ENCODE measurements around the gene ARMC7.
"Not testable (repeated sequence)": the region's sequence is repeated elsewhere in the genome, so short reads cannot be mapped to it uniquely, and the experiment has no call there.

ARMC7 gene

DNA sequence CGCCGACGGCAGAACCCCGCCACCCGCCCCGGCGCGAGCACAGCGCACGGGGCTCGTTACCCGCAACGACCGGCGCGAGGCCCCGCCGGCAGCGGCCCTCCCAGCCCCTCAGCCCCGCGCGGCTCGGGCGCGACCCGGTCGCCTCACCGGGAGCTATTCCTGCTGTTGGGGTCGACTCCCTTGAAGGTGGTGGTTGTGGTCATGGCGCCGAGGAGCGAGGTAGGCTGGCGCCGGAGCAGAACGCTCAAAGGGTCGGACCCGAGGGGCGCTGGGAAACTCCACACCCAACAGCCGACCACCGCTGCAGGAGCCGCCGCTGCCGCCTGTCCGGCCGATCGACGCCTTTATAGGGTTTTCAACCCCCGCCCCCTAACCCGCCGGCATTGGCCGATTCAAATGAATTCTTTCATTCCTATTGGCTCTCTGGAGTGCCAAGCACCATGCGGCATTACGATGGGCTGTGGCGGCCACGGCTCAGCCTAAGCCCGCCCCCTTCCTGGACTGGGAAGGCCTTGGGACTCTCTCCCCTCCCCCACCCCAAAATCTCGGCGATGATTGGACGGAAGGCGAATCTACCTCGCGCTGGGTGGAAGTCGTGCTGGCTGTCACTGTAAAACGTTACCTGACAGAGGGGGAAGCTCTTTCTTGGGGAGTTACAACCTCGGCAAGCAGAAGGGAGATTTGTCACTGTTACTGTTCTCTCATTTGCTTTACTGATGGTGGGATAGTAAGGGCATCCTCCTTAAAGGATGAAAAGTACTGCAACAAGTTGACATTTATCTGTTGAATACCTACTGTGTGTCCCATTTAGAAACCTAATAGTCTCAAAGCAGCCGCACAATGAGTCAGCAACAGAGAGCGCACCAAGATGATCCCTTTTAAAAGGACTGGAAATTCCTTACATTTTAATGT lies 44.7 kb downstream of the ARMC7 start, which contains the start of gene JPT1:
JPT1 (minus strand) TSS at position 318 of the 912 bp plus-strand sequence; CDS start at position 203, 115 bp downstream.
- peak; percentile 98 for DNase-seq

DNA sequence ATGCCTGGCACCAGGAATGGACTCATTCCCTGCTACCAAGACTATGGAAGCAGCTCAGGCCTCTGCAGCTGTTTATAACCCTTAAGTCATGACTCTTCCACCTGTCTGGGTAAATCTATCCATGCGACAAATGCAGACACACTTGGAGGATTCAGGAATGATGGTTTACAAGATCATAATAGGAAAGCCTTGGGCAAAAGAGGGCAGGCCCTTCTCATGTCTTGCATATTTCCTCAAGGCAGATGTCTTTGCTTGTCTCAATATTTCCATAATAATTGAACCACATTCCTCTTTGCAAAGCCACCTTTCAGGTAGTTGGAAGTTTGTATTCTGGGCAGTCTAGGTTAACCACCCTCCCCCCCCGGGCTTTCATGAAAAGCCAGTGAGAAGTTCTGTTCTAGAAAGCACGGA lies 45.4 kb downstream of the ARMC7 start:
- no peak for DNase-seq

DNA sequence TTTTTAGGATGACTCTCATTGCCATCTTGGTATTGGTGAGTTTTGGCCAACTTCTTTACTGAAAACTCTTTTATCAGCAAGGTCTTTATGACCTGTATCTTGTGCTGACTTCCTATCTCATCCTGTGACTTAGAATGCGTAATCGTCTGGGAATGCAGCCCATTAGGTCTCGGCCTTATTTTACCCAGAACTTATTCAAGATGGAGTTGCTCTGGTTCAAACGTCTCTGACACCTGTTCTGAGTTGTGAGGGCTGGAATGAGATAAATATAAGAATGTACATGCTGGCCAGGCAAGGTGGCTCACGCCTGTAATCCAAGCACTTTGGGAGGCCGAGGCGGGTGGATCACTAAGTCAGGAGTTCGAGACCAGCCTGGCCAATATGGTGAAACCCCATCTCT lies 48.7 kb downstream of the ARMC7 start:
- DNase-seq, result not testable (repeated sequence)

DNA sequence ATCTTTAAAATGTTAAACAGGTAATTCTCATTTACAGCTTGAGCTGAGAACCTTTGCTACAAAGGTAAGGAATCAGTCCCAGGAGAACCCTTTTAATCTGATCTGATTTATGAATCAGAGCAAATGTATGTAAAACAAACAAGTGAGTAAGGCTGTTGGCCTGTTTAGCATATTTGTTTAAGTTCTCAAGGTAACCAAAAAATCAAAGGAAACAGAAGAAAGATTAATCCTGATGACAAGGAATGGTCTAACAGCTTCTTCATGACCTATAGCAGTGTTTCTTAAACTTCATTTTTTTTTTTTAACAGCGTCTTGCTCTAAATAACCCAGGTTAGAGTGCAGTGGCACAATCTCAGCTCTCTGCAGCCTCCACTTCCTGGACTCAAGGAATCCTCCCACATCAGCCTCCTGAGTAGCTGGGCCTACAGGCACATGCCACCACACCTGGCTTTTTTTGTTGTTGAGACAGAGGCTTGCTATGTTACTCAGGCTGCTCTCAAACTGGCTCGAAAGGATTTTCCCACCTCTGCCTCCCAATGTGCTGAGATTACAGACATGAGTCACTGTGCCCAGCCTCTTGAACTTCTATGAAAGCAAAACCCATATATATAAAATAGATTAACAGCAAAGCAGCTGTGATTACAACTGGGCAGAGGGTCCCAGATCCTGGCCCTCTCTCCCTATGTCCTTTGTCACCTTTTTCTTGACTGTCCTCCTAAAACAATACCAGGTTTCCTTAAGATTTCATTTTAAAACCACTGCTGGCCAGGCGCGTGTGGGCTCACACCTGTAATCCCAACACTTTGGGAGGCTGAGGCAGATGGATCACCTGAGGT lies 49.6 kb downstream of the ARMC7 start:
- no peak for DNase-seq

DNA sequence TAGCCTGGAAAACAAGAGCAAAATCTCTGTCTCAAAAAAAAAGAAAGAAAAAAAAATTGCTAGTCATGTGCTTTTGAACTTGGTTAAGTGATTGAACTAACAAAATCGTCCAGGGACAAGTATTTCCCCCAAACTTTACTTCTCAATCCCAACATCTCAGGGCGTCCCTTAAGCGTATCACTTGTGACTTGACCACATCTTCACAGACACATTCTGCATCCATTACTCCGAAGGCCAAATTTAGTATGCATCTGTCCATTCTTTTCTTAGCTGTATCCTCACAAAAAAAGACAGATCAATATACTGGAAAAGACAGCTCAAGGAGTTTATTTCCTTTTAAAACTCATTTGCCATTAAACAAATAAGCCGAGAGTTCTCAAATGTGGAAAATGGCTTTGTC lies 50.4 kb downstream of the ARMC7 start:
- DNase-seq, result no peak

DNA sequence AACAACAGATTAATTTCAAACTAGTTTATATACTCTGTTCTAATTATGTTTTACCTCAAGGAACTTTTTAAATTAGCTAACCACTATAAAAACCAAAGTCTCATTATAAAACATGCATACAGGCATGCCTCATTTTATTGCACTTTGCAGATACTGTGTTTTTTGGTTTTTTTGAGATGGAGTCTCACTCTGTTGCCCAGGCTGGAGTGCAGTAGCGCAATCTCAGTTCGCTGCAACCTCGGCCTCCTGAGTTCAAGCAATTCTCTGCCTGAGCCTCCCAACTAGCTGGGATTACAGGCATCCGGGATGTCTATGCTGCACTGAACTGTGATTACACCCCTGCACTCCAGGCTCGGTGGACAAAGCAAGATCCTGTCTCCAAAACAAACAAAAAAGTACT lies 53.3 kb downstream of the ARMC7 start:
- no peak for DNase-seq

DNA sequence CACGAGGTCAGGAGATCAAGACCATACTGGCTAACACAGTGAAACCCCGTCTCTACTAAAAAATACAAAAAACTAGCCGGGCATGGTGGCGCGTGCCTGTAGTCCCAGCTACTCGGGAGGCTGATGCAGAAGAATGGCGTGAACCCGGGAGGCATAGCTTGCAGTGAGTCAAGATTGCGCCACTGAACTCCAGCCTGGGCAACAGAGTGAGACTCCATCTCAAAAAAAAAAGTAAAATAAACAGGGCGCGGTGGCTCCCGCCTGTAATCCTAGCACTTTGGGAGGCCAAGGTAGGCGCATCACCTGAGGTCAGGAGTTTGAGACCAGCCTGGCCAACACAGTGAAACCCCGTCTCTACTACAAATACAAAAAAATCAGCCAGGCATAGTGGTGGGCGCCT lies 54.8 kb downstream of the ARMC7 start:
- DNase-seq, result not testable (repeated sequence)

DNA sequence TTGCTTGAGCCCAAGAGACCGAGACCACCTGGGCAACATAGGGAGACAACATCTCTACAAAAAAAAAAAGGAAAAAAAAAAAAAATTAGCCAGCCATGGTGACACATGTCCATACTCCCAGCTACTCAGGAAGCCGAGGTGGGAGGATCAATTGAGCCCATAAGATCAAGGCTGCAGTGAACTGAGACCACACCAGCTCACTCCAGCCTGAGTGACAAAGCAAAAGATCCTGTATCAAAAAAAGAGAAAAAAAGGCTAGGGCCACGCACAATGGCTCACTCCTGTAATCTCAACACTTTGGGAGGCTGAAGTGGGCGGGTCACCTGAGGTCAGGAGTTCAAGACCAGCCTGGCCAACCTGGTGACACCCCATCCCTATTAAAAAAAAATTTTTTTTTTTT lies 59.2 kb downstream of the ARMC7 start:
- DNase-seq, result no peak

DNA sequence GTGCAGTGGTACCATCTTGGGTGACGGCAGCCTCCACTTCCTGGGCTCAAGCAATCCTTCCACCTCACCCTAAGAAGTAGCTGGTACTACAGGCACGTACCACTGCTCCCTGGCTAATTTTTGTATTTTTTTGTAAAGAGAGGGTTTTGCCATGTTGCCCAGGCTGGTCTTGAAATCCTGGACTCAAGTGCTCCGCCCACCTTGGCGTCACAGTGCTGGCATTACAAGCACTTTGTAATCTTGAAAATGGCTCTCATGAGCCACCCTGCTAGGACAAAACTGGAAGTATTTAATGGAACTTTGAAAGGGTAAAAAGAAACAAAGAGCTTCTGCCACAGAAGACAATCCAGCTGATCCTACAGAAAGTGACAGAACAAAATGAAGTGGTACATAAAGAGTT lies 63.8 kb downstream of the ARMC7 start:
- no peak for DNase-seq

DNA sequence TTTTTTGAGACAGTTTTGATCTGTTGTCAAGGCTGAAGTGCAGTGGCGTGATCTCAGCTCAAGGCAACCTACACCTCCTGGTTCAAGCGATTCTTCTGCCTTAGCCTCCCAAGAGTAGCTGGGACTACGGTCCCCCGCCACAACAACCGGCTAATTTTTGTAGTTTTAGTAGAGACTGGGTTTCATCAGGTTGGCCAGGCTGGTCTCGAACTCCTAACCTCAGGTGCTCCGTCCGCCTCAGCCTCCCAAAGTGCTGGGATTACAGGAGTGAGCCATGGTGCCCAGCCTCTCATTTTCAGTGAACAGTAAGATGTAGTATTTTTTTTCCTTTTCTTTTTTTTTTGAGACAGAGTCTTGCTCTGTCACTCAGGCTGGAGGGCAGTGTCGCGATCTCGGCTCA lies 65.2 kb downstream of the ARMC7 start:
- no peak for DNase-seq

DNA sequence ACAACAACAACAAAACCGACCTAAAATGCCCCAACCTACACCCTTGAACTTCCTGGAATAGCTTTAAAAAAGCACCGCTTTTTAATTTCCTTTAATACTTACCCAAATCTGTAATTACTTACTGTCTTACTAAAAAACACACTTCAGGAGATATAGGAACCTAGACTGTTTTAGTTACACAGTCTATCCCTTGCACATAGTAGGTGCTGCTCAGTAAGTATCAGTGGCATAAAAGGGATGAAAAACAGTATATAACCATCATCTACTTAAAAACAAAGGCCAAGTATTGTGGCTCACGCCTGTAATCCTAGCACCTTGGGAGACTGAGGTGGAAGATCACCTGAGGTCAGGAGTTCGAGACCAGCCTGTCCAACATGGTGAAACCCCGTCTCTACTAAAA lies 66.9 kb downstream of the ARMC7 start:
- DNase-seq, result no peak

DNA sequence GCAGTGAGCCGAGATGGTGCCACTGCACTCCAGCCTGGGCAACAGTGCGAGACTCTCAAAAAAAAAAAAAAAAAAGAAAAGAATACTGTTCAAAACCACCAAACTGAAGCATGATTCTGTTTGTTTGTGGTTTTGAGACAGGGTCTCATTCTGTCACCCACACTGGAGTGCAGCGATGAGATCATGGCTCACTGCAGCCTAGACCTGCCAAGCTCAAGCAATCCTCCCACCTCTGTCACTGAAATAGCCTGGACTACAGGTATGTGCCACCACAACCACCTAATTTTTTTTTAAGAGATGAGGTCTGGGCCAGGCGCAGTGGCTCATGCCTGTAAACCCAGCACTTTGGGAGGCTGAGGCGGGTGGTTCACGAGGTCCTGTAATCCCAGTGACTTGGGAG lies 68.7 kb downstream of the ARMC7 start:
- no peak for DNase-seq

Data from NCI-H446 treated with DMSO at 0.1 percent for 48 hours (cell line).